Lower lobe of right lung (tissue), 2 donors: ENCODE measurements around the gene PANX3. TPM values are rescaled to one million over a fixed set of nuclear protein-coding genes. Genes with fewer than 3 reads are reported as not detected.
A peak's percentile ranks its signal among the peaks of the same experiment; 100 is the strongest.

Source experiments
- ATAC-seq, 2 donors: fragments of 200-7000 bp; cut with Tn5 transposase; one replicate each; pipeline ENCODE4 v1.9.1; 2020 to 2022; ENCODE audit warnings: mild to moderate bottlenecking in 2 of 2, moderate library complexity in 2 of 2
- DNase-seq: peaks from one replicate; pipeline ENCODE4 v3.0.0-alpha.2; 2020
- H3K27ac ChIP-seq: fragments of 200-600 bp; one replicate; pipeline ENCODE4 v1.8.0; 2022
- H3K27me3 ChIP-seq: fragments of 200-600 bp; one replicate; pipeline ENCODE4 v1.8.0; 2022; ENCODE audit warnings: low read depth
- H3K36me3 ChIP-seq: fragments of 200-600 bp; one replicate; pipeline ENCODE4 v1.8.0; 2022; ENCODE audit warnings: mild to moderate bottlenecking
- H3K4me1 ChIP-seq: fragments of 200-600 bp; one replicate; pipeline ENCODE4 v1.8.0; 2022
- H3K4me3 ChIP-seq: fragments of 200-600 bp; one replicate; pipeline ENCODE4 v1.8.0; 2022; ENCODE audit warnings: mild to moderate bottlenecking
- H3K9me3 ChIP-seq: fragments of 200-600 bp; one replicate; pipeline ENCODE4 v1.8.0; 2022
- CTCF ChIP-seq: fragments of 200-600 bp; IDR thresholded peaks from one replicate; pipeline ENCODE4 v1.8.0; 2022; ENCODE audit warnings: antibody characterized with exemption, mild to moderate bottlenecking
- intact Hi-C: fragments of 100-400 bp; cut with DNase I; formaldehyde crosslinking; loops from one replicate; pipeline ENCODE4 v1.11.0; 2022
- total RNA-seq: library from RNA; stranded (reverse); fragmentation: NEBNext Ultra II Directional; extraction: Animal tissue kit (Norgen Biotek cat#: 25700); gene quantifications from one replicate; pipeline ENCODE4 v1.2.1, GENCODE V29; 2021
- donor health status: DM: no; HTN: yes; CAD: no; lungs with severe emphysema.

Gene PANX3
- total RNA-seq, 1 donor from 2014 or later: not detected

- H3K9me3 ChIP-seq: no peaks in the 10 kb centered on the region
- H3K27ac ChIP-seq: no peak overlapping the region
- intact Hi-C loops: loop anchor here (10.0 kb wide), 1 partner anchor 96 kb away; the partner anchor contains the start of gene ESAM
- peaks cover 8% of the 10 kb centered on the region for H3K4me1 ChIP-seq
- peak; percentile 15 to 34 for ATAC-seq
- H3K36me3 ChIP-seq: peaks cover 26% of the 10 kb centered on the region
- H3K27me3 ChIP-seq: no peaks in the 10 kb centered on the region
- no peak for DNase-seq
- peak; percentile 81 for TF ChIP-seq CTCF
- no peak overlapping the region for H3K4me3 ChIP-seq
Observed at GRCh38 chr11:124669193-124669592, 58.0 kb downstream of the PANX3 start.

Other genes starting within 250 kb of the PANX3 start
- gene OR8B2, start 226.9 kb upstream of the PANX3 start, total RNA-seq: not detected
- gene OR8B3, start 212.4 kb upstream of the PANX3 start, total RNA-seq: not detected
- not detected for gene OR8B4, start 186.6 kb upstream of the PANX3 start, total RNA-seq
- gene OR8B8, start 165.7 kb upstream of the PANX3 start, total RNA-seq: not detected
- not detected for gene OR8B12, start 67.8 kb upstream of the PANX3 start, total RNA-seq
- not detected for gene OR8A1, start 41.4 kb upstream of the PANX3 start, total RNA-seq
- gene TBRG1, start 11.4 kb downstream of the PANX3 start, total RNA-seq: 46.3 TPM
- 41.4 TPM for gene SIAE, start 62.3 kb downstream of the PANX3 start, total RNA-seq
- 8.5 TPM for gene SPA17, start 62.5 kb downstream of the PANX3 start, total RNA-seq
- gene NRGN, start 128.5 kb downstream of the PANX3 start, total RNA-seq: 99.1 TPM
- 30.5 TPM for gene VSIG2, start 140.8 kb downstream of the PANX3 start, total RNA-seq
- 131 TPM for gene ESAM, start 150.9 kb downstream of the PANX3 start, total RNA-seq
- gene MSANTD2, start 189.0 kb downstream of the PANX3 start, total RNA-seq: 15.4 TPM